Cardiac fibroblast (primary cell): ENCODE measurements around the gene FRMD4A.

ENCODE experiments used
- DNase-seq, 2 donors: peaks; one replicate each; pipeline versions ENCODE4 v3.0.0 to v3.0.0-alpha.2; 2010; ENCODE audit warnings: low read depth in 2 of 2
- H3K4me3 ChIP-seq, 2 donors: replicated peaks in 1 of 2; 1 replicate in 1 of 2; 2 replicates in 1 of 2; pipeline ENCODE4 v1.5.1; 2011; ENCODE audit warnings: low read depth in 2 of 2, low read length in 2 of 2, mild to moderate bottlenecking in 2 of 2, moderate library complexity in 1 of 2
- CTCF ChIP-seq: IDR thresholded peaks from one replicate; pipeline ENCODE4 v1.5.1; 2011; ENCODE audit warnings: low read depth, mild to moderate bottlenecking, low read length, inconsistent platforms

The FRMD4A gene

GRCh38 chr10:13734151-13734550 lies 596.6 kb downstream of the FRMD4A start:
- no peak for DNase-seq
- no peak for TF ChIP-seq CTCF
- no peak overlapping the region for H3K4me3 ChIP-seq

GRCh38 chr10:13733071-13733470 lies 597.7 kb downstream of the FRMD4A start:
- no peak overlapping the region for H3K4me3 ChIP-seq
- no peak for DNase-seq
- TF ChIP-seq CTCF, result no peak

- no peak for TF ChIP-seq CTCF
- no peak for DNase-seq
- no peak overlapping the region for H3K4me3 ChIP-seq
Measured at GRCh38 chr10:13732465-13732881, 598.3 kb downstream of the FRMD4A start.

- no peak for TF ChIP-seq CTCF
- no peak for DNase-seq
- H3K4me3 ChIP-seq, result no peak overlapping the region
Measured at GRCh38 chr10:13731799-13732198, 598.9 kb downstream of the FRMD4A start.

GRCh38 chr10:13730956-13731355 lies 599.8 kb downstream of the FRMD4A start:
- TF ChIP-seq CTCF, result no peak
- DNase-seq, result no peak
- H3K4me3 ChIP-seq, result no peak overlapping the region

GRCh38 chr10:13730306-13730652 lies 600.4 kb downstream of the FRMD4A start:
- no peak overlapping the region for H3K4me3 ChIP-seq
- TF ChIP-seq CTCF, result no peak
- no peak for DNase-seq

- H3K4me3 ChIP-seq, result no peak overlapping the region
- DNase-seq, result no peak
- TF ChIP-seq CTCF, result no peak
Measured at GRCh38 chr10:13729586-13730305, 601.0 kb downstream of the FRMD4A start.
